Stimulated activated CD8-positive, alpha-beta memory T cell treated with anti-CD3 and anti-CD28 coated beads, Interleukin-7, amount 100 ng/mL, for 4 hours (primary cell): Measurements from ENCODE around the gene HES2.
A peak's percentile ranks its signal among the peaks of the same experiment; 100 is the strongest.
"Not testable (repeated sequence)": the region's sequence is repeated elsewhere in the genome, so short reads cannot be mapped to it uniquely, and the experiment has no call there.

Experiments used
- DNase-seq, 2 donors: peaks; one replicate each; pipeline ENCODE4 v3.0.0-alpha.2; 2020; ENCODE audit warnings: low read depth in 2 of 2

The HES2 gene

DNA sequence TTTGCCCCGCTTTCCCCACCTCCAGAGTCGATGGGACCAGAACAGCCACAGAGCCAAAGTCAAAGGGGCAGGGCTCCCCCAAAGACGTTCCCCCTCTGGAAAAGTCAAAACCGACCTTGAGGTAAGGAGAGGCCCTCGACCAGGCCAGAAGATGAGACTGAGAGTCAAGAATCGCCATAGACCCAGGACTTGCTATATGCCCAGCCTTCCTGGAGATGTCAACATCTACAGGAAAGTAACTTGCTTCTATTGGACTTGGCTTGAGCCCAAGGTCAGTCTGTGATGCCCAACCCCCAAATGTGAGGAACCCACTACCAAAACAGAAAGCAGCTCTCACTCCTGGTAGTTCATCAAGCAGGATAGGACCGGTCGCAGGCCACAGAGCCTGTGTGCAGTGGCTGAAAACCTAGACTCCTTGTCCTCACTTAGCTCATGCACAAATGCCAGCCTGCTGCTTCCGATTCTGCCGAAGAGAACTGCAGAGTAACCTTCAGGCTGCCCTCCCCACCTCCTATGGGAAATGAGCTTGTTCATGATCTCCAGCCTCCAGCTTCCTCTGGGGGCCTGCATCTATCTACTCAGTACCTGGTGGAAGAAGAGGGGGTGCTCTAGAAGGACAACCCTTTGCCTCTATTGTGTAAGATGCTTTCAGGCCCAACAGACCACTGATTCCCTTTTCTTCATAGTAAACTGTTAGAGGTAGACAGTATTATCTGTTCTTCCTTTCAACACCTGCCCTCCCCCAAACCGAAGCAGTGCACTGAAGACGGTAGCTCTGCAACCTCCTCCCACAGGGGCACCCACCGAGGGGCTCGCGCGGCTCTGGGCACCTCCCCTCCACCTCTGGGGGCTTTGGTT is 27.5 kb downstream of the HES2 start:
- no peak for DNase-seq

DNA sequence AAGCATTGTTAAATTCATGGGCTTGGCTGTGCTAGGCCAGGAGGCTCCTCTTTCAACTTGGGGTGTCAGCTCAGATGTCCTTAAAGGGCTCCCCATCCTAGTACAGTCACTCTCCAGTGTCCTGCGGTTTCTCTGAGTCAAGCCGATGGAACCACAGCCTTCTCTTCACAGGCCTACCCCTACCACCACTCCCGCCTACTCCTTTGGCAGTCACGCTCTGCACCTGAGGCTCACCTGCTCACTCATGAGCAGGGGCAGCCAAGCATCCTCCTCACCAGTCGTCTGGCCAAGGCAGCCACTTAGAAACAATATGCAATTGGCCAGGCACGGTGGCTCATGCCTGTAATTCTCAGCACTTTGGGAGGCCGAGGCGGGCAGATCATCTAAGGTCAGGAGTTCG is 29.7 kb downstream of the HES2 start:
- no peak for DNase-seq

DNA sequence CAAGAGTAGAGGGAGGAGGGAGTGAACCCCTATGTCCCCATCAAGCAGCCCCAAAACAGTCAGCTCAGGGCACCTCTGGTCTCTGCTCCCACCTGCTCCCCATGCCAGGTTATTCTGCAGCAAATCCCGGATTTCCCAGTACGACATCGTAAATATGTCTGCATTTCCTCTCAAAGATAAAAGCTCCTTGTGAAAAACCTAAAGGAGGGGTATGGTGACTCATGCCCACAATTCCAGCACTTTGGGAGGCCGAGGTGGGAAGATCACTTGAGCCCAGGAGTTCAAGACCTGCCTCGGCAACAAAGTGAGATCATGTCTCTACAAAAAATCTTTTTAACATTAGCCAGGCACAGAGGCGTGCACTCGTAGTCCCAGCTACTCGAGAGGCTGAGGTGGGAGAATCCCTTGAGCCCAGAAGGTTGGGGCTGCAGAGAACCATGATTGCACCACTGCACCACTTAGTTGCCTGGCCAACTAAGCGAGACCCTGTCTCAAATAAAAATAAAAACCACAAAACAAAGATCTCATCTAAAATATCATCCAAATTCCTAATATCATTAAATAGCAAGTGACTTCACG is 33.3 kb downstream of the HES2 start:
- DNase-seq = no peak

DNA sequence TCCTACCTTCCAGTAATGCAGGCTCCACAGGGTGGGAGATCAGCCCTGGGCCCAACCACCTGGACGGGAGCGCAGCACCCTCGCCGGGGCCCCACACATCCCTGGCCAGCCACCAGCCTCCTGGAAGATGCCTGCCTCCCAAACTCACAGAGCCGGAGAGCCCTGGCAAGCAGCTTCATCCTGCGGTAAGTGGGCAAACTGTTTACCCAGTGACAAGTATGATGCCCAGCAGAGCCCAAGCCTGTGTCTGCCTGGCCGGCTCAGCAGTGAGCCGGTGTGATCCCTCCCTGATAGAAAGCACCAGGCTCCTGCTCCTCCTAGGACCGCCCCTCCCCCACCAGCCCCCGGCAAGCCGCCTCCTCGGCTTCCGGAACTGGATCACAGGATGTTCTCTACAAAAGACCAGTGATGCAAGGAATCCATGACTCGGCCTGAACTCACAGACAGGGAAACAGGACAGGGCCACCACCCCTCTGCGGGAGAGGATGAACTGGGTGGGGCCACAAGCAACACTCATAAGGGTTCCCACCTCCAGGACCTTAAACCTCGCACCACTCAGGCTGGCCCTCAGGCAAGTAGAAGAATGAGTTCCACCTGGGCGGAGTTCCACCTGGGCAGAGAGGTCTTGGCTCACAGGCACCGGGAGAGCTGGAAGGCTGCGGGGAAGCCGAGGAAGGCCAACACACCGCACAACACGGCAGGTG is 34.1 kb downstream of the HES2 start:
- no peak for DNase-seq

DNA sequence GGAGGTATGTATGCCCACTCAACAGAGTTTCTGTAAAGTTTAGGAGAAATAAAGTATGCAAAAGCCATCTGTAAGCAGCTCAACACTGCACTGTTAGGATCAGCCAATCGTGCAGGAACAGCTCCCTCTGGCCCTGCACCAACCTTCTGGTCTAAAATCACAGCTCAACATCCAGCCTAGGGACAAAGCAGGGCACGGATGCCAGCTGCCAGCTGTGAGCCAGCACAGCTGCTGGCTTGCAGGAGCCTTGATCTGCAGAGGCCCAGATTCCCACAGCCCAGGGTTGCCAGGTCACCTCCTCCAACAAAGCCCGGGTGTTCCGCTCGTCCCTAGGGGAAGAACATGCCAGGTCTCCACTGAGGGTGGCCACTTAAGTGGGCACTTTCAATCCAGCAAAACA is 34.8 kb downstream of the HES2 start:
- no peak for DNase-seq

DNA sequence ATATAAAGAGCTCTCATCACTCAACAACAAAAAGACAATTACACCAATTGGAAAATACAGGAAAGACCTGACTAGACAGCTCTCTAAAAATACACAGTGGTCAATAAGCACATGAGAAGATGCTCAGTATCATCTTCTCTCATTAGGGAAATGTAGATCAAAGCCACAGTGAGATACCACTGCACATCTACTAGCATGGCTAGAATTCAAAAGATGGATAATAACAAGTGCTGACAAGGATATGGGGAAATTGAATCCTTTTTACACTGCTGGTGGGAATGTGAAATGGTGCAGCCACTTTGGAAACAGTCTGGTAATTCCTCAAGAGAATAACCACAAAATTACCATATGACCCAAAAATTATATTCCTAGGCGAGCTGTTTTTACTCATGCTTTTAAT is 35.6 kb downstream of the HES2 start:
- DNase-seq = no peak

DNA sequence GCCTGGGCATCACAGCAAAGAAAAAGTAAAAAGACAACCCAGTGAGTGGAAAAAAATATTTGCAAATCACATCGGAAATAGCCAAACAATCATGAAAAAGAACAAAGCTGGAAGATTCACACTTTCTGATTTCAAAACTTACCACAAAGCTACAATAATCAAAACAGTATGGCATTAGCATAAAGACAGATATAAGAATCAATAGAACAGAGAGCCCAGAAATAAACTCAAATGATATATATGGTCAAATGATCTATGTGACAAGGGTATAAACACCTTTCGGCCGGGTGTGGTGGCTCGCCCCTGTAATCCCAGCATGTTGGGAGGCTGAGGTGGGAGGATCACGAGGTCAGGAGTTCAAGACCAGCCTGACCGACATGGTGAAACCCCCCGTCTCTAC is 39.7 kb downstream of the HES2 start:
- DNase-seq = no peak

DNA sequence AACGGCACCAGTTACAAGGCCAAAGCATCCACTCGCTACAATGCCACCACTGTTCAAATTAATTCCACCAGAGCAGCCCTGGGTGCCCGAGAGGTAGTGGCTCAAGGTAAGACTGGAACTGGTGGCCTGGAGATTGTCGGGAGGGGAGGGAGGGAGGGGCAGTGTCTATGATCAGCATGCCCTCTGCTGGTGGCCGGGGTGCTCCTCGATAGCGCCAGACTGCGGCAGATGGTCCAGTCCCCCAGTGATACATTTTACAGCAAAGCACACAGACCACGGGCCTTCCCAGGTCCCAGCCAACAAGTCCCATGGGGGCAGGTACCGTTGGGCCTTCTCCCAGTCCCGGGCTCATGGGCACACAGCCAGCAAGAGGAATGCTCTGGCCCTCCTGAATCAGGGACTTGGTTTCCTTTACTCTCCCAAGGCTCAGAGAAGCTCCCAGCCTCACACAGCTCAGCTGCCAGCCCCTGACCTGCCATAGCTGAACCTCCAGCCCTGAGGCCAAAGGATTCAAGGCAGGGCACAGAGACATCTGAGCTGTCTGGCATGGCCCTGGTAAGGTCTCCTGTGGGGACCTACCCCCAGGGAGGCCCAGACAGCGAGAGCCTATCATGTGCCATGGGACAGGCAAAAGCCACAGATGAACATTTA is 41.5 kb downstream of the HES2 start:
- no peak for DNase-seq

DNA sequence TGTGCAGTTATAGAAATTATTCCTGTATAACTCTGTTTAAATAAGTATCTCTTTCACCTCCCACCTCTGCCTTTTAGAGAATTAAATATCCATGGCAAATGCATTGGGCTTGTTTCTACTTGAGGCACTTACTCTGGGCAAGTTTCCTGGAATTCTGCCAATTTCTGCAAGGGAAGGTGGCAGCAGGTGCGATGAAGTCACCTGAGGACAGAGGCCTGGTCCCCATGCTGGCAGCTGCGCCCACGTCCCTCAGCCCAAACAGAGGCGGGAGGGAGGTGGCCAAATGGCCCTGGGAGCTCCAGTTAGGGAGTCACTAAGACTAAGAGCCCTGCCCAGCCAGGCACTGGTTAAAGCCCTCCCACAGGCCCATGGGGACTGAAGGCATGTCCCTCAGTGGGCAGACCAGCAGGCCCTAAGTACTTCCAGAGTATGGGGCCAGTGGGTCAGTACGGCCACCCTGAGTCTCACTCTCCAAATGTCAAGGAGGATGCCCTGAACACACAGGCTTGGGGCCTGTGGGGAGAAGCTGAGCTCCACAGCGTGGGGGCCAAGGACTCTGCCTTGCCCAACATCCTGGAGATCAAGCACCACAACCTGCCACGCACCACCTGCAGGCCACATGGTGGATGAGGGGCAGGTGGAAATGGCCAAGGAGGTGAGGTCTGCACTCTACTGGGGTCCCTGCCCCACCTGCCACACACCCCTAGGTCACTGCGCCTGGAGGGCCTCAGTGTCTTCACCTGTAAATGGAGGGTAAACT is 45.6 kb downstream of the HES2 start:
- no peak for DNase-seq

DNA sequence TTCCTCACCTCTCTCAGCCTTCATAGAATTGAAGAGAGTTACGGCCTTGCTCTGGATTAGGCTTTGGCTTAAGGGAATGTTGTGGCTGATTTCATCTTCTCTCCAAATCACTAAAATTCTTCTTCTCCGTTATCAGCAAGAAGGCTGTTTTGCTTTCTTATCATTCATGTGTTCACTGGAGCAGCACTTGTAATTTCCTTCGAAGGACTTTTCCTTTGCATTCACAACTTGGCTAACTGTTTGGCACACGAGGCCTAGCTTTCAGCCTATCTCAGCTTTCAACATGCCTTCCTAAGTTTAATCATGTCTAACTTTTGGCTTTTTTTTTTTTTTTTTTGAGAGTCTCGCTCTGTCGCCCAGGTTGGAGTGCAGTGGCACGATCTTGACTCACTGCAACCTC is 47.5 kb downstream of the HES2 start:
- DNase-seq = not testable (repeated sequence)

DNA sequence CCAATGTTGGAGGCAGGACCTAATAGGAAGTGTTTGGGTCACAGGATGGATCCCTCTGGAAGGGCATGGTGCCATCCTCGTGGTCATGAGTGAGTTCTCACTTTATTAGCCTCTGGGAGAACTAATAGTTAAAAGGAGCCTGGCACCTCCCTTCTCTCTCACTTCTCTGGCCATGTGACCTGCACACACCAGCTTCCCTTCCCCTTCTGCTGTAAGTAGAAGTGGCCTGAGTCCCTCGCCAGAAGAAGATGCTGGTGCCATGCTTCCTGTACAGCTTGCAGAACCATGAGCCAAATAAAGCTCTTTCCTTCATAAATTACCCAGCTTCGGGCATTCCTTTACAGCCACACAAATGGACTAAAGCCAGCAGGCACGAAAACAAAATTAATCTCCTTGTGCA is 49.7 kb downstream of the HES2 start:
- DNase-seq = no peak

DNA sequence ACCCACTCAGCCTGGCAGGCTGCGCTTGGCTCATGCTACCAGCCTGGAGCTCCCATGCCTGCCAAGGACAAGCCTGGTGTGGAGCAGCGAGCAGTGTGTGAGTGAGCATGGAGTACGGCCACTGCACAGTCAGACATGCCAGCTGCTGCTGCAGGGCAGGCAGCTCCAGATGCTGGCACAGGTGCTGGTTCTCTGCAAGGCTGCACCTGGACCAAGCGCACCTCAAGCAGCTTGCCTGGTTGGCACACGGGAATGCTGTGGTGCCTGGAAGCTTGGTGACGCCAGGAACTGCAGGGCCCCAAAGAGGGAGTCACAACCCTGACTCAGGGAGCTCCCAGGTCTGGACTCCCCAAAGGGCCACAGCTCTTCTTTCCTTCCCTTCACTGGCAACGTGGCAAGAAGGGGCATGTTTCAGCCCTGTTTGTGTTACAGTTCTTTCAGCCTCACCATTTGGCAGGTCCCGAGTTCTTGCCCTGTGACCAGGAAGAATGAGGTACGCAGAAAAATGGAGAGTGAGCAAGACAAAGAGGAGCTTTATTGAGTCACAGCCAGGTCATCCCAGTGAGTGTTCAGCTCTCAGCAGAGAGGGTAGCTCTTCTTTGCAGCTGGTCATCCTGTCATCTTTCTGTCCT is 52.2 kb downstream of the HES2 start:
- DNase-seq = no peak

DNA sequence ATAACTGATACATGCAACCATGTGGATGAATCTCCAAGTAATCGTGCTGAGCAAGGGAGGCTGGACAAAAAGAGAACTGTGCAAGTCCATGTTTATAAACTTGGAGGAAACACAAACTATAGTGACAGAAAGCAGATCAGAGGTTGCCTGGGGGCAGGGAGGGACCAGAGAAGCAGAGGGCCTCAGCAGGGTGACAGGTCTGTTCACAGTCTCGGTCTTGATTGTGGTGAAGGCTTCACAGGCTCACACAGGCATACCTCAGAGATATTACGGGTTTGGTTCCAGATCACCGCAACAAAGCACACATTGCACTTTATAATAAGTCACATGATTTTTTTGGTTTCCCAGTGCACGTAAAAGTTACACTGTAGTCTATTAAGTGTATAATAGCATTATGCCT is 54.7 kb downstream of the HES2 start:
- peak; percentile 16 to 28 for DNase-seq

DNA sequence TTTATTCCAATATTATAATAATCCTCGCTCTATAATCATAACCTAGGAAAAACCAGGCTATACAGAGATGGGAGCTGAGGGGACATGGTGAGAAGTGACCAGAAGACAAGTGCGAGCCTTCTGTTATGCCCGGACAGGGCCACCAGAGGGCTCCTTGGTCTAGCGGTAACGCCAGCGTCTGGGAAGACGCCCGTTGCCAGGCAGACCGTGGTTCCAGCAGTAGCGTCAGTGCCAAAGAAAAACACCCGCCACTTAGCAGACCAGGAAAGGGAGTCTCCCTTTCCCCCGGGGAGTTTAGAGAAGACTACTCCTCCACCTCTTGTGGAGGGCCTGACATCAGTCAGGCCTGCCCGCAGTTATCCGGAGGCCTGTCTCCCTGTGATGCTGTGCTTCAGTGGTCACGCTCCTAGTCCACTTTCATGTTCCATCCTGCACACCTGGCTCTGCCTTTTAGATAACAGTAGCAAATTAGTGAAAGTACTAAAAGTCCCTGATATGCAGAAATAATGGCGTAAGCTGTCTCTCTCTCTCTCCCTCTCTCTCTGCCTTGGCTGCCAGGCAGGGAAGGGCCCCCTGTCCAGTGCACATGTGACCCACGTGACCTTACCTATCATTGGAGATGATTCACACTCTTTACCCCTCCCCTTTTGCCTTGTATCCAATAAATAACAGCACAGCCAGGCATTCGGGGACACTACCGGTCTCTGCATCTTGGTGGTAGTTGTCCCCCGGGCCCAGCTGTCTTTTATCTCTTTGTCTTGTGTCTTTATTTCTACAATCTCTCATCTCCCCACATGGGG is 56.4 kb downstream of the HES2 start:
- DNase-seq = not testable (repeated sequence)
